Measurements from ENCODE around the gene CSNK1G2.

CSNK1G2 gene

GRCh38 chr19:1968279-1969175, 27.6 kb downstream of the CSNK1G2 start:
- no peak for FAIRE-seq

GRCh38 chr19:1969176-1970002, 28.4 kb downstream of the CSNK1G2 start:
- FAIRE-seq (no peak), DNase-seq (ENCODE audit: low spot score) (no peak)

More at GRCh38 chr19:1968279-1969175, 27.6 kb downstream of the CSNK1G2 start:
- no peak for DNase-seq (ENCODE audit: low spot score)

- FAIRE-seq: no peak
- no peak for DNase-seq (ENCODE audit: low spot score)
These were observed 29.2 kb downstream of the CSNK1G2 start for GRCh38 chr19:1970003-1970805.

GRCh38 chr19:1970806-1971502, 30.0 kb downstream of the CSNK1G2 start:
- FAIRE-seq (no peak), DNase-seq (ENCODE audit: low spot score) (no peak)

GRCh38 chr19:1974381-1975161, 33.6 kb downstream of the CSNK1G2 start:
- FAIRE-seq: no peak
- DNase-seq (ENCODE audit: low spot score): no peak

- DNase-seq (ENCODE audit: low spot score) (no peak), FAIRE-seq (no peak)
These were observed 34.1 kb downstream of the CSNK1G2 start for GRCh38 chr19:1975162-1975480.

GRCh38 chr19:1977120-1977519, 36.1 kb downstream of the CSNK1G2 start:
- no peak for FAIRE-seq
- DNase-seq (ENCODE audit: low spot score): no peak

GRCh38 chr19:1978346-1978894, 37.4 kb downstream of the CSNK1G2 start:
- DNase-seq (ENCODE audit: low spot score) (no peak), FAIRE-seq (no peak)

- no peak for FAIRE-seq
- no peak for DNase-seq (ENCODE audit: low spot score)
These were observed 38.0 kb downstream of the CSNK1G2 start for GRCh38 chr19:1979017-1979416.

- FAIRE-seq (no peak), DNase-seq (ENCODE audit: low spot score) (no peak)
These were observed 38.7 kb downstream of the CSNK1G2 start for GRCh38 chr19:1979642-1980041.

- DNase-seq (ENCODE audit: low spot score) (no peak), FAIRE-seq (no peak)
These were observed 39.3 kb downstream of the CSNK1G2 start for GRCh38 chr19:1980091-1980808.

- no peak for FAIRE-seq
These were observed 39.8 kb downstream of the CSNK1G2 start for GRCh38 chr19:1980809-1981181.

GRCh38 chr19:1981253-1981652, 40.3 kb downstream of the CSNK1G2 start:
- FAIRE-seq (no peak), DNase-seq (ENCODE audit: low spot score) (no peak)

More at GRCh38 chr19:1980809-1981181, 39.8 kb downstream of the CSNK1G2 start:
- DNase-seq (ENCODE audit: low spot score): no peak

- DNase-seq (ENCODE audit: low spot score) (no peak), FAIRE-seq (no peak)
These were observed 43.4 kb downstream of the CSNK1G2 start for GRCh38 chr19:1984357-1984756.

- DNase-seq (ENCODE audit: low spot score) (no peak), FAIRE-seq (no peak)
These were observed 44.8 kb downstream of the CSNK1G2 start for GRCh38 chr19:1985588-1986356.

- FAIRE-seq (no peak), DNase-seq (ENCODE audit: low spot score) (no peak)
These were observed 45.6 kb downstream of the CSNK1G2 start for GRCh38 chr19:1986357-1987162.

All from RCC 7860 (cell line).